Right lobe of liver (tissue), 4 donors: ENCODE measurements around the gene ZBTB17.
"Not testable (repeated sequence)": the region's sequence is repeated elsewhere in the genome, so short reads cannot be mapped to it uniquely, and the experiment has no call there.

Source experiments
- POLR2A ChIP-seq: fragments of 450-650 bp; IDR thresholded peaks from one replicate; pipeline ENCODE4 v1.6.1; 2017; ENCODE audit warnings: antibody characterized with exemption, mild to moderate bottlenecking
- TF ChIP-seq, protein P1 (sequence below), 4 donors: fragments of 200-600 bp in 3 of 4; fragments of 450-650 bp in 1 of 4; IDR thresholded peaks; one replicate each; pipeline versions ENCODE4 v1.5.1 to v1.8.0; 2016 to 2022; ENCODE audit warnings: antibody characterized with exemption in 4 of 4, mild to moderate bottlenecking in 2 of 4
- donor health status: DM: no; HTN: no; CAD: no.
- donor health status: DM: no; HTN: no; CAD: no.
- donor health status: DM: no; HTN: yes; CAD: no.

DNA sequence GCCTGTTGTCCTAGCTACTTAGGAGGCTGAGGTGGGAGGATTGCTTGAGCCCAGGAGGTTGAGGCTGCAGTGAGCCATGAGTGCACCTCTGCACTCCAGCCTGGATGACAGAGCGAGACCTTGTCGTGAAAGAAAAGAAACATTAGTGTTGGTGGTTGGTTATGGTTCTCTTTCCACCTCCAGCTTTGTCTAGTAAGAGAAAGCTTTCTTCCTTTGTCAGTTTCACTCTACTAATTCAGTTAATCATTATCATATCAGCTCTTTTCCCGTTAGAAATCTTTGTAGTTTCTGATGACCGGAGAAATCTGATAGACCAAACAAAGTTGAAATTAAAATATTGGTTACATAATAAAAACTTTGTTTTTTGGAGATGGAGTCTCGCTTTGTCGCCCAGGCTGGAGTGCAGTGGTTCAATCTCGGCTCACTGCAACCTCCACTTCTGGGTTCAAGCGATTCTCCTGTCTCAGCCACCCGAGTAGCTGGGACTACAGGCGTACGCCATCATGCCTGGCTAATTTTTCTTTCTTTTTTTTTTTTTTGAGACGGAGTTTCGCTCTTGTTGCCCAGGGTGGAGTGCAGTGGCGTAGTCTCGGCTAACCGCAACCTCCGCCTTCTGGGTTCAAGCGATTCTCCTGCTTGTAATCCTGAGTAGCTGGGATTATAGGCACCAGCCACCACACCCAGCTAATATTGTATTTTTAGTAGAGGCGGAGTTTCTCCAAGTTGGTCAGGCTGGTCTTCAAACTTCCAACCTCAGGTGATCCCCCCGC is 78.9 kb downstream of the ZBTB17 start:
- TF ChIP-seq, protein P1, sequence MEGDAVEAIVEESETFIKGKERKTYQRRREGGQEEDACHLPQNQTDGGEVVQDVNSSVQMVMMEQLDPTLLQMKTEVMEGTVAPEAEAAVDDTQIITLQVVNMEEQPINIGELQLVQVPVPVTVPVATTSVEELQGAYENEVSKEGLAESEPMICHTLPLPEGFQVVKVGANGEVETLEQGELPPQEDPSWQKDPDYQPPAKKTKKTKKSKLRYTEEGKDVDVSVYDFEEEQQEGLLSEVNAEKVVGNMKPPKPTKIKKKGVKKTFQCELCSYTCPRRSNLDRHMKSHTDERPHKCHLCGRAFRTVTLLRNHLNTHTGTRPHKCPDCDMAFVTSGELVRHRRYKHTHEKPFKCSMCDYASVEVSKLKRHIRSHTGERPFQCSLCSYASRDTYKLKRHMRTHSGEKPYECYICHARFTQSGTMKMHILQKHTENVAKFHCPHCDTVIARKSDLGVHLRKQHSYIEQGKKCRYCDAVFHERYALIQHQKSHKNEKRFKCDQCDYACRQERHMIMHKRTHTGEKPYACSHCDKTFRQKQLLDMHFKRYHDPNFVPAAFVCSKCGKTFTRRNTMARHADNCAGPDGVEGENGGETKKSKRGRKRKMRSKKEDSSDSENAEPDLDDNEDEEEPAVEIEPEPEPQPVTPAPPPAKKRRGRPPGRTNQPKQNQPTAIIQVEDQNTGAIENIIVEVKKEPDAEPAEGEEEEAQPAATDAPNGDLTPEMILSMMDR (IDR thresholded peaks at IDR 0.05), result not testable (repeated sequence)
- TF ChIP-seq POLR2A, result not testable (repeated sequence)
